CD4-positive, alpha-beta T cell treated with Interleukin-1 beta for 1 hour (primary cell): ENCODE results near the gene RNF44.

ENCODE experiments used
- DNase-seq, 2 donors: peaks; one replicate each; pipeline ENCODE4 v3.0.0-alpha.2; 2020 to 2022

Gene RNF44

GRCh38 chr5:176536902-176537553 lies at the start of gene RNF44:
Gene RNF44, minus strand, starts transcription at chr5:176537402. Its CDS starts 4,930 bp downstream, at chr5:176532472.
- peak; percentile 98 for DNase-seq

DNA sequence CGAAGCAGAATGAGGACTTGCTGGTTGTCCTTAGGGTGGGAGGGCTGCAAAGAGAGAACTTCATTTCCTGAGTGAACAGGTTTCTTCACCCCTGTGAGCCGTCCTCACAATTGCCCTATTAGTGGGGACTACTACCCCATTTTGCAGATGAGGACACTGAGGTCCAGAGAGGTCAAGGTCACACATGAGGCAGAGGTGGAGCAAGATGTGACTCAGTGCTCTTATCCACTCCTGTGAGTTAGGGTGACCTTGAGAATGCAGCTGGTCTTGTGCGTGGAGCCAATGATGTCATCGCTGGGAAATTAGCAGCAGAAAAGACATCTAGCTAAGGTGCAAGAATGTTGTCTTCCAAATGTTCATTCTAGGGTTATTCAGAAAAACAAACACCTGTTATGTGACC lies 45.9 kb upstream of the RNF44 start:
- DNase-seq, result no peak

DNA sequence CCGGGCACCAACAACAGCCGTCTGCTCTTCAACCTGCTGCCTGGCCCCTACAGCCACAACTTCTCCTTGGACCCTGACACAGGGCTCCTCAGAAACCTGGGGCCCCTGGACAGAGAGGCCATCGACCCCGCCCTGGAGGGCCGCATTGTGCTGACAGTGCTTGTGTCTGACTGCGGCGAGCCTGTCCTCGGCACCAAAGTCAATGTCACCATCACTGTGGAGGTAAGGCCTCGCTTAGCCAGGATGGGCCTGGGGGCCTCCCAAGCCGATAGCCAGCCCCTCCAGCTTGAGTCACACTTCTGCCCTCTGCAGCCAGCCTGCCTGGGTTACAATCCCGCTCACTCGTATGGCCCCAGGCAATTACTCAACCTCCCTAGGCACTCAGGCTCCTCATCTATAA lies 44.2 kb upstream of the RNF44 start:
- no peak for DNase-seq

DNA sequence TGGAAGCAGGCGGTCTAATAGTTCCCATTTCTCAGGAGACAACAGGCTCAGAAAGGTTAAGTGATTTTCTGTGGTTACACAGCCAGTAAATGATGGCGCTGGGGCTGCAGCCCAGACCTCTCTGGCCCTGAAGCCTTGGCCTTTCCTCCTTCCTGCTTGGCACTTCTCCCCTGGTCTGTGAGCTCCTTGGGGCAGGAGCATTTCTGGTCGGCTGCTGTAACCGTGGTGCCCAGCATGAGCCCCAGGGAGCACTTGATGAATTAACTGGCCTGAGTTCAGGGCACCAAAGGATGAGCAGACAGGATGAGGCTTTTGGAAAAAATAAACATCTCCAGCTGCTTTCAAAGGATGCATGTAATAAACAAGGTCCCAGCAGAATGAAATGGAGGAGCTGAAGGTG lies 42.1 kb upstream of the RNF44 start:
- DNase-seq, result no peak

DNA sequence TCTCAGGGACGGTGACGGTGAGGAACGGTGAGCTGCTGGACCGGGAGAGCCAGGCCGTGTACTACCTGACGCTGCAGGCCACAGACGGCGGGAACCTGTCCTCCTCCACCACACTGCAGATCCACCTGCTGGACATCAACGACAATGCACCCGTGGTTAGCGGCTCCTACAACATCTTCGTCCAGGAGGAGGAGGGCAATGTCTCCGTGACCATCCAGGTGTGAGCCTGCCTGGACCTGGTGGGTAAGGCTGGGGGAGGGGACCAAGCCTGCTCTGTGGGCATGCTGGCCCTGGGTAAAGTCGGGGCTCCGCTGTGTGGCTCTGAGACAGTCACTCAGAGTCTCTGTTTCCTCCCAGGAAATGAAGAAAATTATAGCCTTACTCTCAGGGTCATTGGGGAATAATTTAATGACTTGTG lies 41.2 kb upstream of the RNF44 start:
- DNase-seq, result peak; percentile 48 to 51

DNA sequence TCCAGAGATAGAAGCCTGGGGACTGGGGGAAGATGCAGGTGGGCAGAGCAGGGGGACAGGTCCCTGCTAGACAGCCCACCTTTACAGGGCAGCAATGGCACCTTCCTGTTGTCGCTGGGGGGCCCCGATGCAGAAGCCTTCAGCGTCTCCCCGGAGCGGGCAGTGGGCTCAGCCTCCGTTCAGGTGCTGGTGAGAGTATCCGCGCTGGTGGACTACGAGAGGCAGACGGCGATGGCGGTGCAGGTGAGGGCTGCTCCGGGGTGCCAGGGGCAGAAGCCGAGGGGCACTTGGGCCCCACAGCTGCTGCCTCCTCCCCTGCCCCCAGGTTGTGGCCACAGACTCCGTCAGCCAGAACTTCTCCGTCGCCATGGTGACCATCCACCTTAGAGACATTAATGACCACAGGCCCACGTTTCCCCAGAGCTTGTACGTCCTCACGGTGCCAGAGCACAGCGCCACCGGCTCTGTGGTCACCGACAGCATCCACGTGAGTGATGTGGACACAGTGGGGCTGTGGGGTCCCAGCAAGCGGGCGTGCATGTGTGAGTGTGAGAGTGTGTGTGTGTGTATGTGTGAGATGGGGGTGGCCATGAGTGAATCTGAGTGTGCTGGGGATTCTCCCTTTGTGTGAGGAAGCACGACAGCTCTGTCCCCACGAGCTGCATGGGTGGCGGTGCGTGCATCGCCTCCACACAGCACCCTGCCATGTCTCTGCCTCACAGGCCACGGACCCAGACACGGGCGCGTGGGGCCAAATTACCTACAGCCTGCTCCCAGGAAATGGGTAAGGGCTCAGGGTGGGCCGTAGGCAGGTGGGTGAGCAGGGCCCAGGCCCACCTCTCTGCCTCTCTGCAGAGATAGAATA lies 40.3 kb upstream of the RNF44 start:
- no peak for DNase-seq

GRCh38 chr5:176575488-176576422 lies 38.6 kb upstream of the RNF44 start:
- DNase-seq, result no peak

- no peak for DNase-seq
Measured at GRCh38 chr5:176575066-176575465, 37.9 kb upstream of the RNF44 start.

DNA sequence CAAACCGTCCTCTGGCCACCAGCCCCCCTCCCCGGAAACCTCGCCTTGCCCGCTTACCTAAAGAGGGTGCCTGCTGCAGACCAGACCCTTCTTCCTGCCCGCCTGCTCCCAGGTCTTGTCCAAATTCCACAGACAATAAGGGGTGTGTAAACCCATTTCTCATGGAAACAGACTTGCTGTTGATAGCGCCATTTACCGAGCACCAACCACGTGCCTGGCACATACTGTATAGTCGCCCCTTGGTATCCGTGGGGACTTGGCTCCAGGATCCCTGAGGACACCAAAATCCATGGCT lies 37.0 kb upstream of the RNF44 start:
- no peak for DNase-seq

DNA sequence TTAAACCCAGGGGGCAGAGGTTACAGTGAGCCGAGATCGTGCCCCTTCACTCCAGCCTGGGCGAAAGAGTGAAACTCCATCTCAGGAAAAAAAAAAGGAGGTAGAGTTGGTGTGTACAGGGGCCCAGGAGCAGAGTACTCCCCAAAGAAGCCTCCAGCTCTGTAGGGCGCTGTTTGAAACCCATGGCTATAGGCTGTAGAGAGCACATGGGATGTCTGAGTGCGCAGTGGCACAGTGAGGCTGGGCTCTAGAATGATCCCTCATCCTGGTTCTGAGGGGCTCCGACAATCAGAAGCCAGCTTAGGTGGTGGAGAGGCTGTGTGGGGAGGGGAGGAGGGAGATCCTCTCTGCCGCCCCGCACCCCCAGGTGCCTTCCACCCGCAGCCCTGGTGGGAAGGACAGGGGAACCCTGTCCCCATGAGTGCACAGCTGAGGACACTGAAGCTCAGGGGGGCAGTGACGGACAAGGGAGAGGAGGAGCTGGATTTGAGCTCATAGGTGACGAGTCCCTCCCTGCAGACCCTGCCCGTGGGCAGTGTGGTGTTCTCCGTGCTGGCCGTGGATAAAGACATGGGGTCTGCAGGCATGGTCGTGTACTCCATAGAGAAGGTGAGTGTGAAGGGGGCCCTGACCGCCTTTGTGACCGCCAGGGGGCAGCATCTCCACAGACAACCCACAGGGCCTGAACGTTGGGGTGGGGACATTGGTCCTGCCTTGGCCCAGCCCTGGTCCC lies 36.5 kb upstream of the RNF44 start:
- peak; percentile 68 to 77 for DNase-seq

GRCh38 chr5:176570044-176570443 lies 32.8 kb upstream of the RNF44 start:
- no peak for DNase-seq

- DNase-seq, result no peak
Measured at GRCh38 chr5:176568657-176569056, 31.5 kb upstream of the RNF44 start.

DNA sequence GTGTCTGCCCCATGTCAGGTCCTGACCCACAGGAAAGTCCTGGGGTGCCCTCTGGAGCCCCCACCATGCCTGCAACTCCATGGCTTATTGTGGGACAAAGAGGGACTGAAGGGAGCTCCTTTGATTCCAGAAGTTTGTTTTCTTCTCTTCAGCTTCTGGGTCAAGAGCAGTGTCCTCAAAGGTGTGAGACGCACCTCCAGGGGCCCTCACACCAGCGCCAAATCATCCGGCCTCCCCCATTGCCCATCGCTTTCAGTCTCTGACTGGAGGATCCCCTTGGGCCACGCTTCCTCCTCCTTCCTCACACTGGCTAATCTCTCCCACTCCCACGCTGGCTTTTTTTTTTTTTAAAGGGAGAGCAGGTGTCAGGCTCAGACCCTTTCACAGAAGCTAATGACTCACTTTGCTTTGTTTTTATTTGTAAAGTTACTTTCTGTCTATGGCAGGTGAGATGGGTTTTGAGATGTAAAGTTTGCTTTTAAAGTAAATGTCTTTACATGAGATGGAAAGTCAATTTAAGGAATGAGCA lies 28.6 kb upstream of the RNF44 start:
- DNase-seq, result no peak

- no peak for DNase-seq
Measured at GRCh38 chr5:176564002-176564401, 26.8 kb upstream of the RNF44 start.

DNA sequence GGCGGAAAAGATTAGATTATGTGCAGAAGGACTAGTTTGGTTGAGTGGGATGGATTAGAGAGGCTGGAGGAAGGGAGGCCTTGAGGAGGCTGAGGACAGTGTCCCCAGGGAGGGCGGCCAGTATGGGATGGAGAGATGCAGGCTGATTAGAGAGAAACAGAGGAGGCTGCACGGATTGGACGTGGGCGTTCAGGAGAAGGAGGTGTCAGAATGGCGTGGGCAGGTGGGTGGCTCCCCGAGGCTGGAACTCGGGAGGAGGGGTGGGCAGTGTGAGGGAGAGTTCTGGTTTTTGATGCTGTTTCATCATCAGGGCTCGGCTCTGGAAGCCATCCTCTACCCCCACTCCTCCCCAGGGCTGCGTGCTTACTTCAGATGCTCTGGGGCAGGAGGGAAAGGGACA lies 25.0 kb upstream of the RNF44 start:
- DNase-seq, result no peak

DNA sequence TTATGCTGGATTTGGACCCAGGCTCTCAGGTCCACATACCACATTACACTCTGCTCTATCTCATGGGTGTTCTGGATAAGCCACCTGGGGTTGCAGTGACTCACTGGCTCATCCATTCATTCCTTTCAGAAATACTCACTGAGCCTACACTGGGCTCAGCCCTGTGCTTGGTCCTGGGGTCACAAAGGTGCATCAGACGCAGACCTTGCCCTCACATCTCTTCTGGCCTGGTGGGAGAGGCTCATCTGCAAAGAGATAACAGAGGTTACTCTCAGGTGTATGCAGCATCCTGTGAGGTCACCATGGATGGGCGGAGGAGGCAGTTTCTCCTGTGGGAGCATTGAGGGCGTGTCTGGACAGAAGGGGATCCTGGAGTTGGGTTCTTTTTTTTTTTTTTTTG lies 24.1 kb upstream of the RNF44 start:
- DNase-seq, result no peak

DNA sequence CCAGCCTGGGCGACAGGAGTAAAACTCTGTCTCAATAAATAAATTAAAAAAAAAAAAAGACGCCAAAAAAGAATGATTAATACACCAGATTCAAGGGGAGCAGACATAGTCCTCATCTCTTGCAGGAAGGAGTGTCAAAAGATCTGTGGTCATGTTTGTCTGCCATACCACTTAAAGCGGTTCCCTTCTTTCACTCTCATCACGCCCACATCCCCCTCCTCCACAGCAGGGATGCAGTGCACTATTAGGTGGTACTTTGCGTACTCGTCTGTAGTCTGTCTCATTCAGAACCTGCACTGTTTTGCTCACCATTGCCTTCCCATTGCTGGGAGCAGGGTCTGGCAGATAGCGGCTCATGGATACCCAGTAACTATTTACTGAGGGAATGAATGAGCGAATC lies 23.2 kb upstream of the RNF44 start:
- DNase-seq, result no peak

GRCh38 chr5:176559683-176560082 lies 22.5 kb upstream of the RNF44 start:
- DNase-seq, result peak; percentile 45 to 55

- no peak for DNase-seq
Measured at GRCh38 chr5:176557846-176558245, 20.6 kb upstream of the RNF44 start.

GRCh38 chr5:176553260-176554085 lies 16.3 kb upstream of the RNF44 start:
- no peak for DNase-seq

GRCh38 chr5:176552332-176552869 lies 15.2 kb upstream of the RNF44 start:
- no peak for DNase-seq
